GM12878 (cell line): Measurements from ENCODE around the gene CREB3. TPM values are rescaled to one million over a fixed set of nuclear protein-coding genes. Genes with fewer than 3 reads are reported as not detected.

ENCODE experiments used
- CBX5 ChIP-seq: sonication (generic); IDR thresholded peaks from 2 replicates; pipeline ENCODE4 v1.6.1; 2016; ENCODE audit warnings: low read depth, moderate library complexity, mild to moderate bottlenecking, inconsistent platforms
- CEBPB ChIP-seq, 2 experiments: fragments of 150-350 bp in 1 of 2; IDR thresholded peaks; 2 replicates each; pipeline ENCODE4 v1.6.1; 2012 to 2014; ENCODE audit warnings: low read depth in 2 of 2, low read length in 2 of 2, borderline replicate concordance in 1 of 2, inconsistent platforms in 1 of 2
- CREM ChIP-seq: IDR thresholded peaks from 2 replicates; pipeline ENCODE4 v1.6.1; 2014; ENCODE audit warnings: antibody characterized with exemption, low read depth
- DPF2 ChIP-seq: fragments of 450-650 bp; IDR thresholded peaks from 2 replicates; pipeline ENCODE4 v1.6.1; 2017; ENCODE audit warnings: mild to moderate bottlenecking
- EED ChIP-seq: sonication (generic); IDR thresholded peaks from 2 replicates; pipeline ENCODE4 v1.6.1; 2016; ENCODE audit warnings: antibody characterized with exemption, low read depth
- HCFC1 ChIP-seq: fragments of 150-350 bp; IDR thresholded peaks from 2 replicates; pipeline ENCODE4 v1.6.1; 2014; ENCODE audit warnings: low read length
- HDAC2 ChIP-seq: fragments of 200-600 bp; sonication (generic); IDR thresholded peaks from 2 replicates; pipeline ENCODE4 v1.6.1; 2017
- HDAC6 ChIP-seq: fragments of 200-600 bp; sonication (generic); IDR thresholded peaks from one replicate; pipeline ENCODE4 v1.8.0; 2017; ENCODE audit warnings: antibody characterized with exemption; ENCODE audit not compliant: unreplicated experiment
- MEF2A ChIP-seq: IDR thresholded peaks from 2 replicates; pipeline ENCODE4 v1.6.1; 2011; ENCODE audit warnings: low read depth, mild to moderate bottlenecking, low read length, moderate library complexity; ENCODE audit not compliant: insufficient read depth
- NBN ChIP-seq: fragments of 450-650 bp; IDR thresholded peaks from 2 replicates; pipeline ENCODE4 v1.6.1; 2016
- PAX8 ChIP-seq: fragments of 450-650 bp; IDR thresholded peaks from 2 replicates; pipeline ENCODE4 v1.6.1; 2017; ENCODE audit warnings: mild to moderate bottlenecking, moderate library complexity
- POLR2AphosphoS2 ChIP-seq: IDR thresholded peaks from 2 replicates; pipeline ENCODE4 v1.6.1; 2011; ENCODE audit warnings: low read depth, mild to moderate bottlenecking, low read length, improper control_type of control experiment, moderate library complexity
- RAD21 ChIP-seq: IDR thresholded peaks from 2 replicates; pipeline ENCODE4 v1.6.1; 2011; ENCODE audit warnings: mild to moderate bottlenecking, low read depth, low read length, moderate library complexity; ENCODE audit not compliant: insufficient read depth
- RBBP5 ChIP-seq: fragments of 200-600 bp; sonication (generic); conservative IDR thresholded peaks from 2 replicates; pipeline ENCODE4 v1.6.1; 2016
- SREBF1 ChIP-seq: IDR thresholded peaks from 2 replicates; pipeline ENCODE4 v1.6.1; 2012; ENCODE audit warnings: mild to moderate bottlenecking, low read length
- ZBED1 ChIP-seq: IDR thresholded peaks from 2 replicates; pipeline ENCODE4 v1.6.1; 2016; ENCODE audit warnings: borderline replicate concordance
- polyA plus RNA-seq, 11 experiments: library from polyadenylated mRNA; depleted of rRNA in 4 of 11; unstranded in 6 of 11; stranded (reverse) in 5 of 11; fragments of >200 nt; fragmentation: Nextera tagmentation in 4 of 11; fragmentation: Illumina TruSeq in 1 of 11; extraction: Ambion mirVana in 4 of 11; extraction: Trizol in 1 of 11; gene quantifications; 1 replicate in 1 of 11; 2 replicates in 10 of 11; pipeline versions ENCODE4 v1.2.1 to v1.2.3, GENCODE V29; 2011 to 2016; ENCODE audit warnings: inconsistent platforms in 2 of 11, missing spikeins in 2 of 11, low read depth in 1 of 11
- total RNA-seq, 4 experiments: library from RNA; depleted of rRNA in 3 of 4; stranded (reverse); fragments of >200 nt in 3 of 4; fragmentation: Illumina TruSeq in 1 of 4; extraction: Trizol in 1 of 4; gene quantifications; 2 replicates each; pipeline versions ENCODE4 v1.2.1 to v1.2.3, GENCODE V29; 2013 to 2021
- TF ChIP-seq, protein P1 (sequence below): fragments of 450-650 bp; IDR thresholded peaks from 2 replicates; pipeline ENCODE4 v1.6.1; 2017; ENCODE audit warnings: borderline replicate concordance

CREB3 gene
- total and polyA plus RNA-seq, 10 of the 15 experiments (the other 5 are each of a cell fraction or from before 2014, with no cell fraction given): 9.8 to 38.9 (median 19.8) TPM

DNA sequence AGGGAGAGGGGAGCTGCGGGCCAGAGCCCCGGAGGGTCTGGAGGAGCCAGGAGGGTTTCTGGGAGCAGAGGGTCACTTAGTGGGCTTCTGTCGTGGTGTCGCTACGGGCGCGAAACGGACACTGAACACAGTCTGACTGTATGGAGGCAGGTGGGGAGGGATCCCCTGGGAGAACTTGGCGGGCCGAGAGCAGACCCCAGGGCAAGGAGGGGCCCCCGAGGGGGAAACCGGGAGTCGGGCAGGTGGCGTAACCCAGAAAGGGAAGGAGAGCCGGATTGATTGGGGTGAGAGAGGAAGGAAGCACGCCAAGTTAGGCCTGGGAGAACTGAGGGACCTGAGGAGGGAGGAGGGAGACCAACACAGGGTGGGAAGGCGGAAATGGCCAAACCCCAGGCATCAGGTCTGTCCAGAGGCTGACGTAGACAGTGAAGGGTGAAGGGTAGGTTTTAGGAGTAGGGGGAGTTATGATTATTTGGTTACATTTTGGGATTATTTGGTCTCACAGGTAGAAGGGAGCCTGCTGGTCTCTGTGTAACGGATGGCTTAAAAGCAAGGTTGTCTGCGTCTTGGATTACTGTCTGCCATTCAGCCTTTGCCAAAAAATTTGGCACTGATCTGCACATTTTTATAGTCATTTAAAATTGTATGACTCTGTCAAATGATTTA is 24.9 kb downstream of the CREB3 start (continued):
- TF ChIP-seq DPF2: peak; percentile 88
- TF ChIP-seq PAX8: no peak
- no peak for TF ChIP-seq SREBF1
- TF ChIP-seq, protein P1, sequence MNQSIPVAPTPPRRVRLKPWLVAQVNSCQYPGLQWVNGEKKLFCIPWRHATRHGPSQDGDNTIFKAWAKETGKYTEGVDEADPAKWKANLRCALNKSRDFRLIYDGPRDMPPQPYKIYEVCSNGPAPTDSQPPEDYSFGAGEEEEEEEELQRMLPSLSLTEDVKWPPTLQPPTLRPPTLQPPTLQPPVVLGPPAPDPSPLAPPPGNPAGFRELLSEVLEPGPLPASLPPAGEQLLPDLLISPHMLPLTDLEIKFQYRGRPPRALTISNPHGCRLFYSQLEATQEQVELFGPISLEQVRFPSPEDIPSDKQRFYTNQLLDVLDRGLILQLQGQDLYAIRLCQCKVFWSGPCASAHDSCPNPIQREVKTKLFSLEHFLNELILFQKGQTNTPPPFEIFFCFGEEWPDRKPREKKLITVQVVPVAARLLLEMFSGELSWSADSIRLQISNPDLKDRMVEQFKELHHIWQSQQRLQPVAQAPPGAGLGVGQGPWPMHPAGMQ: no peak
- TF ChIP-seq HDAC2: no peak
- no peak for TF ChIP-seq CEBPB (IDR thresholded peaks at IDR 0.05; ENCODE audit: borderline replicate concordance in 1 of 2, low read depth in 2 of 2, low read length in 2 of 2)
- no peak for TF ChIP-seq CBX5
- no peak for TF ChIP-seq RBBP5
- peak; percentile 93 for TF ChIP-seq EED
- no peak for TF ChIP-seq ZBED1
- no peak for TF ChIP-seq HDAC6
- no peak for TF ChIP-seq MEF2A
- TF ChIP-seq CREM: peak; percentile 26; the same call in 1 of the 2 replicates
- TF ChIP-seq POLR2AphosphoS2: no peak
- no peak for TF ChIP-seq RAD21
- TF ChIP-seq NBN: no peak; the same call in none of the 2 replicates
- no peak for TF ChIP-seq HCFC1
